NT2/D1 (cell line): ENCODE results near the gene PLOD1.

ENCODE experiments used
- SUZ12 ChIP-seq: IDR thresholded peaks from 2 replicates; pipeline ENCODE4 v1.6.1; 2011; ENCODE audit not compliant: insufficient read length, insufficient read depth; ENCODE audit errors: extremely low read depth
- YY1 ChIP-seq: IDR thresholded peaks from 2 replicates; pipeline ENCODE4 v1.6.1; 2011; ENCODE audit not compliant: insufficient read length, insufficient read depth
- ZNF274 ChIP-seq: IDR thresholded peaks from 2 replicates; pipeline ENCODE4 v1.6.1; 2011; ENCODE audit warnings: mild to moderate bottlenecking, low read depth, low read length

- no peak for TF ChIP-seq ZNF274
- no peak for TF ChIP-seq YY1
- no peak for TF ChIP-seq SUZ12
Observed at GRCh38 chr1:11970441-11971185, 36.1 kb downstream of the PLOD1 start.
